ENCODE measurements around the gene MDC1. TPM values are rescaled to one million over a fixed set of nuclear protein-coding genes. Genes with fewer than 3 reads are reported as not detected.
A peak's percentile ranks its signal among the peaks of the same experiment; 100 is the strongest.

The MDC1 gene
- total and polyA plus RNA-seq, 7 donors = 1.8 to 17.4 (median 5.4) TPM

GRCh38 chr6:30749554-30750378 lies 32.7 kb upstream of the MDC1 start:
- intact Hi-C loops (cut with DNase I) = loop anchor here (10.0 kb wide), 1 partner anchor 335 kb away; no protein-coding TSS in a partner anchor
- Histone ChIP-seq H3K9me3 (no peaks in the 10 kb centered on the region), H3K36me3 (no peaks in the 10 kb centered on the region), H3K4me3 (no peak overlapping the region), H3K4me1 (peaks cover 0 to 67% (median 56%) of the 10 kb centered on the region in 4 donors), H3K27ac (peak overlapping the region; percentile 16 to 93 (median 88)), H3K27me3 (no peaks in the 10 kb centered on the region)
- WGBS, 2 donors = 21 to 72% methylated on average over 12 of the region's 12 CpGs
- DNase-seq = no peak
- TF ChIP-seq CTCF (IDR thresholded peaks at IDR 0.05) = peak in 1 of 4 experiments; percentile 18
- TF ChIP-seq POLR2A (IDR thresholded peaks at IDR 0.05) = peak in 1 of 2 donors; percentile 29
- no peak for TF ChIP-seq POLR2AphosphoS5 (IDR thresholded peaks at IDR 0.05)

- no peaks in the 10 kb centered on the region for H3K9me3 ChIP-seq
- no peaks in the 10 kb centered on the region for H3K36me3 ChIP-seq
- peak overlapping the region in 3 of 4 donors; percentile 87 to 93 (median 90) for H3K27ac ChIP-seq
- H3K27me3 ChIP-seq = no peaks in the 10 kb centered on the region
- intact Hi-C loops (cut with DNase I) = loop anchor here (10.0 kb wide), 1 partner anchor 336 kb away; no protein-coding TSS in a partner anchor
- no peak overlapping the region for H3K4me3 ChIP-seq
- DNase-seq = no peak
- no peak for TF ChIP-seq CTCF (IDR thresholded peaks at IDR 0.05)
- no peak for TF ChIP-seq POLR2AphosphoS5 (IDR thresholded peaks at IDR 0.05)
- peaks cover 3 to 65% (median 56%) of the 10 kb centered on the region in 4 donors for H3K4me1 ChIP-seq
- 36 to 70% methylated on average over 8 of the region's 8 CpGs for WGBS, 2 donors
These were observed 31.9 kb upstream of the MDC1 start for GRCh38 chr6:30748851-30749540.

GRCh38 chr6:30747902-30748769 lies 31.1 kb upstream of the MDC1 start:
- H3K27me3 ChIP-seq = no peaks in the 10 kb centered on the region
- no peak for DNase-seq
- TF ChIP-seq CTCF (IDR thresholded peaks at IDR 0.05) (no peak), POLR2A (IDR thresholded peaks at IDR 0.05) (no peak), EP300 (IDR thresholded peaks at IDR 0.05) (no peak), POLR2AphosphoS5 (IDR thresholded peaks at IDR 0.05) (no peak)
- H3K36me3 ChIP-seq = no peaks in the 10 kb centered on the region
- intact Hi-C loops (cut with DNase I) = loop anchor here (10.0 kb wide), 1 partner anchor 337 kb away; no protein-coding TSS in a partner anchor
- WGBS, 2 donors = 26 to 64% methylated on average over 6 of the region's 6 CpGs
- H3K9me3 ChIP-seq = no peaks in the 10 kb centered on the region
- no peak overlapping the region for H3K4me3 ChIP-seq
- peak overlapping the region in 3 of 4 donors; percentile 87 to 93 (median 90) for H3K27ac ChIP-seq
- H3K4me1 ChIP-seq = peaks cover 3 to 56% (median 49%) of the 10 kb centered on the region in 4 donors

- no peaks in the 10 kb centered on the region for H3K36me3 ChIP-seq
- intact Hi-C loops (cut with DNase I) = loop anchor here (10.0 kb wide), 1 partner anchor 338 kb away; no protein-coding TSS in a partner anchor
- no peaks in the 10 kb centered on the region for H3K27me3 ChIP-seq
- DNase-seq = no peak
- 56 to 82% methylated on average over 1 of the region's 1 CpG for WGBS, 2 donors
- no peaks in the 10 kb centered on the region for H3K9me3 ChIP-seq
- no peak for TF ChIP-seq CTCF (IDR thresholded peaks at IDR 0.05)
- no peak for TF ChIP-seq POLR2A (IDR thresholded peaks at IDR 0.05)
- TF ChIP-seq POLR2AphosphoS5 (IDR thresholded peaks at IDR 0.05) = no peak
- TF ChIP-seq EP300 (IDR thresholded peaks at IDR 0.05) = no peak
- no peak overlapping the region for H3K4me3 ChIP-seq
- H3K4me1 ChIP-seq = peaks cover 3 to 50% (median 42%) of the 10 kb centered on the region in 4 donors
- peak overlapping the region in 3 of 4 donors; percentile 87 to 93 (median 90) for H3K27ac ChIP-seq
These were observed 30.2 kb upstream of the MDC1 start for GRCh38 chr6:30747300-30747687.

All from sigmoid colon (tissue), 7 donors.